ENCODE measurements around the gene HS6ST3.

The HS6ST3 gene

DNA sequence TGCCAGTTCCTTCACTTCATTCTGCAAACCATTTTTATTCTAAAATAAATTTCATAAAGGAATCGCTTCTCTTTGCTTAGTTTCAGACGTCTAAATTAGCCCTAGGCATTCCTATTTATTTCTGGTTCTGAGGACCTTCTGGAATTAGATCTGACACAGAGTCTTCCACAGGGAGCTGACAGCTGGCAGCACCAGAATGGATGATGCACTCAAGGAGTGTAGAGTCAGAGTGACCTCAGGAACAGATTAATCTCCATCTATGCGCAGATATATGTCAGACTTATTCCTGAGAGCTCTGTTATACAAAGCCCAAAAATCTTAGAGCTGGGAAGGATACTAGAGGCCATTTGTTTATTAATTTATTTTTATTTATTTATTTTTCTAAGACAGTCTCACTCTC, 450.8 kb downstream of the HS6ST3 start:
- H3K4me3 ChIP-seq (ENCODE audit: control insufficient read depth, low read depth, low read length), result no peak overlapping the region
- DNase-seq (ENCODE audit: low read depth), result no peak
- TF ChIP-seq, protein P1, sequence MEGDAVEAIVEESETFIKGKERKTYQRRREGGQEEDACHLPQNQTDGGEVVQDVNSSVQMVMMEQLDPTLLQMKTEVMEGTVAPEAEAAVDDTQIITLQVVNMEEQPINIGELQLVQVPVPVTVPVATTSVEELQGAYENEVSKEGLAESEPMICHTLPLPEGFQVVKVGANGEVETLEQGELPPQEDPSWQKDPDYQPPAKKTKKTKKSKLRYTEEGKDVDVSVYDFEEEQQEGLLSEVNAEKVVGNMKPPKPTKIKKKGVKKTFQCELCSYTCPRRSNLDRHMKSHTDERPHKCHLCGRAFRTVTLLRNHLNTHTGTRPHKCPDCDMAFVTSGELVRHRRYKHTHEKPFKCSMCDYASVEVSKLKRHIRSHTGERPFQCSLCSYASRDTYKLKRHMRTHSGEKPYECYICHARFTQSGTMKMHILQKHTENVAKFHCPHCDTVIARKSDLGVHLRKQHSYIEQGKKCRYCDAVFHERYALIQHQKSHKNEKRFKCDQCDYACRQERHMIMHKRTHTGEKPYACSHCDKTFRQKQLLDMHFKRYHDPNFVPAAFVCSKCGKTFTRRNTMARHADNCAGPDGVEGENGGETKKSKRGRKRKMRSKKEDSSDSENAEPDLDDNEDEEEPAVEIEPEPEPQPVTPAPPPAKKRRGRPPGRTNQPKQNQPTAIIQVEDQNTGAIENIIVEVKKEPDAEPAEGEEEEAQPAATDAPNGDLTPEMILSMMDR (IDR thresholded peaks at IDR 0.05; ENCODE audit: control insufficient read depth, insufficient read depth, low read depth, low read length, missing control alignments), result no peak

DNA sequence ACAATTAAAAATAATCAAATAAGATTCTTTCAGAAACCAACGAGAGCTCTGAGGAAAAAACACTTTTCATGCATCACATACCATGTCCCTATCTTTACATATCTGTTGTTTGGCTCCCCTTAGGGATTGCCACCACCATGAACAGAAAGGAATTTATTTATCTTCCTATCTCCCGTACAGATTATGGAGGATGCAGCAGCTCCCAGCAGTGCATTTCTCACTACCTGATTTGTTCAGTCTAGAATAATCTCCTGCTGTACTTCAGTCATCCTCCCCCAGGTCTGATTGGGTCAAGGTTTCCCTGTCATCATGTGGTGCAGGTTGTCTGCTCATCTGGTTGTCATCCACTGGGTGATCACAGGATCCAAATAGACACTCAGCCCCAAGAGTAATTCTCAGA, 453.1 kb downstream of the HS6ST3 start:
- DNase-seq (ENCODE audit: low read depth), result no peak
- TF ChIP-seq, protein P1 (IDR thresholded peaks at IDR 0.05; ENCODE audit: control insufficient read depth, insufficient read depth, low read depth, low read length, missing control alignments), result no peak
- no peak overlapping the region for H3K4me3 ChIP-seq (ENCODE audit: control insufficient read depth, low read depth, low read length)

DNA sequence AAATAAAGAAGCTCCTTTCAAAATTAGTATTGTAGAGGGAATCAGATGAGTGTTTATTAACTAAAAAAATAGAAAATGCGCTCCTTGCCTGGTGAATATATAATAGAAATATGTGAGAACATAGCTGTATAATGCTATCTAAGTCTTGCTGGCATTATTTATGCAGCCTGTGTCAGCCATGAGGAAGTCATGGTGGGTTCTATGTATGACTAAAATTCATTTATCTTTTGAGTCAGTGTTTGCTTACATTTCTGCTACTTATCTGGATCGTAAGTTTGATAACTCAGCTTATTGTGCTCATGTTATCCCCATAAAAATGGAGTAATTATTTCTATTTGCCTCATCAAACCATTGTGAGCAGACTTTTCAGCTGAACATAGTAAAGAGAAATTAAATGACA, 455.1 kb downstream of the HS6ST3 start:
- H3K4me3 ChIP-seq (ENCODE audit: control insufficient read depth, low read depth, low read length), result no peak overlapping the region
- no peak for DNase-seq (ENCODE audit: low read depth)
- TF ChIP-seq, protein P1 (IDR thresholded peaks at IDR 0.05; ENCODE audit: control insufficient read depth, insufficient read depth, low read depth, low read length, missing control alignments), result no peak

DNA sequence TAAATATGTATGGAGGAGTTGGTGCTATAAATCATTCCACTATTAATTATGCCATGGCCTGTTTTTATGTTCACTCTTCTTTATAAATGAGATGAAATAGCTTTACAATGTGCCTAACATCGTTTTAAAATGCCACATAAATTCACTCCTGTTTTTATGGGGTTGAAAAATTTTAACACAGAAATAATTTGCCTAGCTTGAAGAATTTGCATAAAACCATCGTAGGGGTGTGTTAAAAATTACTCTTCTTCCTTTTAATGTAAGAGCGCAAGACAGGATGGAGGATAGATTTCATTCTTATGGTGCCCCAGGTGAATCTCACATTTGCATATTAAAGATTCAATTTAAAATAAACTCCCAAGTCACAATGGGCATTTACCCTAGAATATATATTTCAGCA, 456.6 kb downstream of the HS6ST3 start:
- H3K4me3 ChIP-seq (ENCODE audit: control insufficient read depth, low read depth, low read length), result no peak overlapping the region
- TF ChIP-seq, protein P1 (IDR thresholded peaks at IDR 0.05; ENCODE audit: control insufficient read depth, insufficient read depth, low read depth, low read length, missing control alignments), result no peak
- DNase-seq (ENCODE audit: low read depth), result no peak

DNA sequence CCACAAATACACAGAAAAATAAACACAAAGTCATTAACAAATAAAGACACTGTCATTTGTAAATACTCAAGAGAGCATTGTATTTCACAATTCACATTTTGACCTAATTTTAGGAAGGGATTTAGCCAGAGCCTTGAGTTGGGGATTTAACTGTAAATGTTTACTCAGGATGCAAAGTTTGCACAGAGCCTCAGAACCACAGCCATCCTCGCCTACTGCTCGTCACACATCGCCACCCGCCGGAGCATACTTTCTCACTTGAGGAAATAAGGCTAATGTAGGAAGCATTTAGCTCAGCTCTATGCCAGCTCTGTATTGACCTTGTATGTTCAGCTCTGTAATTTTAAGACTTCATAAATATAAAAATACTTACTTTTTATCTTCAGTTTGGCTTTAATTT, 461.6 kb downstream of the HS6ST3 start:
- TF ChIP-seq, protein P1 (IDR thresholded peaks at IDR 0.05; ENCODE audit: control insufficient read depth, insufficient read depth, low read depth, low read length, missing control alignments), result no peak
- DNase-seq (ENCODE audit: low read depth), result no peak
- no peak overlapping the region for H3K4me3 ChIP-seq (ENCODE audit: control insufficient read depth, low read depth, low read length)

DNA sequence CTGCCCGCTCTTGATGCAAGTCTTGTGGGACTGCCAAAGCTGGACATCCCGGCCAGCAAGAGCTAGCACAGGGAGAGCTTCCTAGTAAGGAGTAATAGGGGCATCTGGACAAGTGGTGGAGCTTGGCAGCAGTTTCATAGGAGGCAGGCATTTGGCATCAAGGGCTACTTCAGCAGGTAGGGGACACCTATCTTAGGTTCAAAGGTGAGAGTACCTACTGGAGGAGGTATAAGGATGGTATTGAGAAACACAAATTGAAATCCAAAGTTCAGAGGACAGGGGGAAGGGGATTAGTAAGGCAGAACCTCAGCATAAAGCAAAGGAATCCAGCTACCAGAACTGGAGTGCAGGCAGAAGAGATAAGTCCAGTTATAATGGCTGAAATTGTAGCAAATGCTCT, 462.7 kb downstream of the HS6ST3 start:
- TF ChIP-seq, protein P1 (IDR thresholded peaks at IDR 0.05; ENCODE audit: control insufficient read depth, insufficient read depth, low read depth, low read length, missing control alignments), result no peak
- H3K4me3 ChIP-seq (ENCODE audit: control insufficient read depth, low read depth, low read length), result no peak overlapping the region
- DNase-seq (ENCODE audit: low read depth), result no peak

DNA sequence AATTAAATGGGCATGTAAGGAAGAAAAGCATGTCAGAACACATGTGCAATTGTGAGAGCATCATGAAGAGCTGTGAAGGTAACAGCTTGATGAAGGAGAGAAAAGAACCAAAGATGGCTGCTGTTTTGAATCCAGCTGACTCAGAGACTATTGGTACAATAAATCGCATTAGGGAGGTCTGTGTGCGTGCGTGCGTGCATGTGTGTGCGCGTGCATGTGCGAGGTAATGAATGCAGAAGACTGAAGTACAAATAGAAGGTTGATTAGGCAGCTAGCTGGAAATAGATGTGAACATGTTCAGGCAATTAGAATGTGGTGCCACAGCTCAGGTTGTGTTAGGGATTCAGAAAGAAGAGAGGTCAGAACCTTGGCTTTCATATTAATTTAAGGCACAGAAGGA, 463.9 kb downstream of the HS6ST3 start:
- DNase-seq (ENCODE audit: low read depth), result no peak
- TF ChIP-seq, protein P1 (IDR thresholded peaks at IDR 0.05; ENCODE audit: control insufficient read depth, insufficient read depth, low read depth, low read length, missing control alignments), result no peak
- H3K4me3 ChIP-seq (ENCODE audit: control insufficient read depth, low read depth, low read length), result no peak overlapping the region
